ENCODE results near the gene CTSD.

Gene CTSD

DNA sequence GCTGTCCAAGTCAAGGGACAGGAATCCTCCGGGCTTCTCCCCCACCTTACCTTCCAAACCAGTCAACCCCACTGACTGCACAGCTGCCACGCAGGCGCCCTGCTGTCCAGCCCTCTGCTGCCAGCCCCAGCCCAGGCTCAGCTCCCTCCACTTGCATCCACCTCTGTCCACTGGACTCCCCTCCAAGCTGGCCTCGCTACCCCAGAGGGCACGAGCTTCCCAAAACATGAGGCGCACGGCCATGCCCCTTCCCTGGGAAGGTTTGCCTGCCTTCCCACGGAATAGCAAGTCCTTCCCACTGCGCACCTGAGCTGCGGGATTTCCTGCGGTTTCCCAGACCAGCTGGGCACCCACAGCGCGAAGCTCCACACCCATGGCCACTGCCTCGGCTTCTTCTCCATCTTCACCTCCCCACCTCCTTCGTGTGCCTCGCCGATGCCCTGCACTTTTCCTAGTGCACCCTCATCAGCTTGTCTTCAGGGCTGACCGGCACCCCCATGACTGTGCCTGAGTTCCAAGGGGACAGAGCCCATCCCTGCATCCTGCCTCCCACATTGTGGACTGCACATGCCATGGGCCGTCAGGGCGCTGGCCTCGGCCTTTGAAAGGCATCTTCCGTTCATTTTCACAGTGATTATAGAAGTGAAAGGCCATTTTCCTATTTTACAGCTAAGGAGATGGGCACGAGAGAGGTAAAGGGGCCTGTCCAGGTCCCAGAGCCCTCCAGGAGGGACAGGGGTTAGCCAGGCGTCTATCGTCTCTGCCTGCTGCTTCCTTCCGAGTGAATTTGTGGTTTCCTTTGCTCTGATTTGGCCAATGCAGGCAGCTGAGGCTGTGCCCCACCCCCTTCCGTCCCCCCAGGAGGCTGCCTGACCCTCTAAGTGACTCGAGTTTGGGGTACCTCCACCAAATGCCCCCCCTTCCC lies 29.7 kb downstream of the CTSD start:
- no peak overlapping the region for H3K4me3 ChIP-seq

DNA sequence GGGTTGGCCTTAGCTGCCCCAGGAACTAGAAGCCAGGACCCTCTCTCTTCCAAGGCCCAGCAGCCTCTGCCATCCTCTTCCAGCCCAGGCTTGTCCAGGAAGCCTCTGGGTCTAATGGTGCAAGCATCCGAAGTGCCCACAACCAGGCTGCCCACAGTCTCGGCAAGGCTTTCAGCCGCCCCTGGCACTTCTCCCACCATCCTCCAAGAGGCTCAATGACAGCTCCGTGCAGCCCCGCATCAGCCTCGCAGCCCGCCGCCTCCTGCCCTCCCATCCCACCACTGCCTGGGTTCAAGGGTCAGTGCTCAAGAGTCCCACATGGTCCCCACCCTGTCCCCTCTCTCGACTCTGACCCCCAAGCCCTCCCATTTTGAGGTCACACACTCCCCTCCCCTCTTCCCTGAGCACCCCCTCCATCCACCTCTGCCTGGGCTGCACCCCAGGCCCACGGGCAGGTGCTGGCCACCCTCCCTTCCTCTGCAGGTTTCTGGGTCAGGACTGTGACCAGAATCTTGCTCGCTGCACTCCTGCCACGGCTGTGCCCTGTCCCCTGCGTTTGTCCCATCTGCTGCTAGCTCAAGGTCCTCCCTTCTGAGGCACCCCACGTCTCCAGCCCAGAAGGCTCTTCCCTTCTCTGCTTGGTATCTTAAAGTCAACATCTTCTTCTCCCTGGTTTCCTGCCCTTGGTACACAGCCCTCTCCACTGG lies 30.6 kb downstream of the CTSD start:
- Histone ChIP-seq H3K27ac (no peak overlapping the region), H3K4me3 (no peak overlapping the region)
- DNase-seq (ENCODE audit: low spot score) = no peak
- no peak for TF ChIP-seq CTCF (IDR thresholded peaks at IDR 0.05)

More for the DNA sequence above, 29.7 kb downstream of the CTSD start:
- DNase-seq (ENCODE audit: low spot score) = no peak
- no peak overlapping the region for H3K27ac ChIP-seq
- TF ChIP-seq CTCF (IDR thresholded peaks at IDR 0.05) = no peak

DNA sequence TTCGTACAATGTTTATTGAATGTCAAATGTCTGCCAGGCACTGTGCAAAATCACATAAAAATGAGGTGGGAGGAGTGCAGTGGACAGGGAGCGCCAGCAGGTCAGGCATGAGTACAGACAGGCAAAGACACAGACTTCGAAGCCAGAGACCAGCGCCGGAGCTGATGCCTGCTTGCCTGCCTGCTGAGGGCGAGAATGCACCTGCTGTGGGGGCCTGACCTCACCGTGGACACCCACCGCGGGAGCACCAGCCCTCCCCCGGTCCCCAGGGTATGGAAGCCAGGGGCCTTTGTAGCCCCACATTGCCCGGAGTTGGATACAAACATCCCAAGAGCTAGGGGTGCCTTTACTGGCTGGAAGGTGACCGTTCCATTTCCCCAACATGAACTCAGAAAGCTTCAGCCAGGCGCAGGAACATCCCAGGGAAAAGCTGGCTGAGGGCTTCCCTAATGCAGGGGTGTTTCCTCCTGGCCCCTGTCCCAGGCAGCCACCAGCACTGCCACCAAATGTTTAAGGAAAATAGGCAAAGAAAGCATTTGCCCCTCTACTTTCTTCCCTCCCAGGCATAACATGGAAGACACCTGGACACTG lies 31.2 kb downstream of the CTSD start:
- H3K27ac ChIP-seq = no peak overlapping the region
- H3K4me3 ChIP-seq = no peak overlapping the region
- no peak for DNase-seq (ENCODE audit: low spot score)
- no peak for TF ChIP-seq CTCF (IDR thresholded peaks at IDR 0.05)

GRCh38 chr11:1731451-1732059 lies 32.2 kb downstream of the CTSD start:
- DNase-seq (ENCODE audit: low spot score) = no peak
- H3K4me3 ChIP-seq = no peak overlapping the region
- TF ChIP-seq CTCF (IDR thresholded peaks at IDR 0.05) = no peak
- H3K27ac ChIP-seq = no peak overlapping the region

GRCh38 chr11:1730059-1730629 lies 33.6 kb downstream of the CTSD start:
- no peak for TF ChIP-seq CTCF (IDR thresholded peaks at IDR 0.05)
- Histone ChIP-seq H3K4me3 (no peak overlapping the region), H3K27ac (no peak overlapping the region)
- no peak for DNase-seq (ENCODE audit: low spot score)

GRCh38 chr11:1729692-1730011 lies 34.1 kb downstream of the CTSD start:
- H3K27ac ChIP-seq = no peak overlapping the region
- no peak overlapping the region for H3K4me3 ChIP-seq
- TF ChIP-seq CTCF (IDR thresholded peaks at IDR 0.05) = no peak
- DNase-seq (ENCODE audit: low spot score) = no peak
